ENCODE results near the gene CCT6A.

CCT6A gene

GRCh38 chr7:56053379-56053778, 1.8 kb downstream of the CCT6A start:
- H3K27ac ChIP-seq (ENCODE audit: extremely low read depth, low read depth, low read length) = peak overlapping the region; percentile 24; the same call in 1 of the 2 replicates
- H3K4me1 ChIP-seq (ENCODE audit: control insufficient read depth, insufficient read depth, low read length) = peaks cover 15% of the 10 kb centered on the region
- H3K36me3 ChIP-seq (ENCODE audit: control insufficient read depth in 2 of 2, insufficient read depth in 1 of 2, low read length in 2 of 2) = peaks cover 49 to 55% of the 10 kb centered on the region in 2 experiments
- no peaks in the 10 kb centered on the region for H3K9me3 ChIP-seq (ENCODE audit: control insufficient read depth, insufficient read depth, low read depth, low read length)
- ChIA-PET POLR2A (interaction anchor here (1.6 to 2.1 kb wide), 2 partner anchors 11 to 19 kb away, joined by 7 to 20 read pairs; partner anchors contain the start of gene SUMF2), CTCF (interaction anchor here (1.0 kb wide), 1 partner anchor 21 kb away, joined by 3 read pairs; no protein-coding TSS in a partner anchor)
- TF ChIP-seq AEBP2 (tag by site-specific recombination; IDR thresholded peaks at IDR 0.05; ENCODE audit: borderline replicate concordance) = no peak
- TF ChIP-seq ZNF645 (tag by site-specific recombination; IDR thresholded peaks at IDR 0.05) = no peak
- TF ChIP-seq ZNF2 (tag by site-specific recombination; IDR thresholded peaks at IDR 0.05) = no peak
- no peak for TF ChIP-seq ZNF658 (tag by site-specific recombination; IDR thresholded peaks at IDR 0.05)
- no peak for TF ChIP-seq ZNF37A (tag by site-specific recombination; IDR thresholded peaks at IDR 0.05)
- TF ChIP-seq, protein P1, sequence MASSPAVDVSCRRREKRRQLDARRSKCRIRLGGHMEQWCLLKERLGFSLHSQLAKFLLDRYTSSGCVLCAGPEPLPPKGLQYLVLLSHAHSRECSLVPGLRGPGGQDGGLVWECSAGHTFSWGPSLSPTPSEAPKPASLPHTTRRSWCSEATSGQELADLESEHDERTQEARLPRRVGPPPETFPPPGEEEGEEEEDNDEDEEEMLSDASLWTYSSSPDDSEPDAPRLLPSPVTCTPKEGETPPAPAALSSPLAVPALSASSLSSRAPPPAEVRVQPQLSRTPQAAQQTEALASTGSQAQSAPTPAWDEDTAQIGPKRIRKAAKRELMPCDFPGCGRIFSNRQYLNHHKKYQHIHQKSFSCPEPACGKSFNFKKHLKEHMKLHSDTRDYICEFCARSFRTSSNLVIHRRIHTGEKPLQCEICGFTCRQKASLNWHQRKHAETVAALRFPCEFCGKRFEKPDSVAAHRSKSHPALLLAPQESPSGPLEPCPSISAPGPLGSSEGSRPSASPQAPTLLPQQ (tag by site-specific recombination; IDR thresholded peaks at IDR 0.05) = no peak
- TF ChIP-seq YY1 (tag by site-specific recombination; IDR thresholded peaks at IDR 0.05) = no peak
- no peak for TF ChIP-seq ZNF473 (tag by site-specific recombination; IDR thresholded peaks at IDR 0.05)
- TF ChIP-seq ZNF792 (tag by site-specific recombination; IDR thresholded peaks at IDR 0.05) = no peak
- no peak for TF ChIP-seq ZNF302 (tag by site-specific recombination; IDR thresholded peaks at IDR 0.05; ENCODE audit: low read depth)
- TF ChIP-seq ZSCAN18 (tag by site-specific recombination; IDR thresholded peaks at IDR 0.05) = no peak
- TF ChIP-seq ZNF521 (tag by site-specific recombination; IDR thresholded peaks at IDR 0.05) = no peak
- no peak for TF ChIP-seq OVOL3 (tag by site-specific recombination; IDR thresholded peaks at IDR 0.05)
- no peak for TF ChIP-seq REST (tag by site-specific recombination; IDR thresholded peaks at IDR 0.05)
- no peak for TF ChIP-seq ZNF518A (tag by site-specific recombination; conservative IDR thresholded peaks at IDR 0.05; ENCODE audit: low read depth)
- H3K4me3 ChIP-seq (ENCODE audit: low read depth, low read length) = no peak overlapping the region
